Sciatic nerve (tissue), 2 donors: ENCODE results near the gene PARVG. TPM values are rescaled to one million over a fixed set of nuclear protein-coding genes. Genes with fewer than 3 reads are reported as not detected.
A peak's percentile ranks its signal among the peaks of the same experiment; 100 is the strongest.

Experiments
- ATAC-seq: fragments of 200-7000 bp; cut with Tn5 transposase; one replicate; pipeline ENCODE4 v1.9.1; 2020; ENCODE audit warnings: mild to moderate bottlenecking, moderate library complexity
- DNase-seq: peaks from one replicate; pipeline ENCODE4 v3.0.0-alpha.2; 2020; ENCODE audit warnings: low spot score
- intact Hi-C: fragments of 100-400 bp; cut with DNase I; formaldehyde crosslinking; loops from one replicate; pipeline ENCODE4 v1.14.2; 2022
- total RNA-seq: library from RNA; stranded (reverse); fragmentation: NEBNext Ultra II Directional; extraction: Animal tissue kit (Norgen Biotek cat#: 25700); gene quantifications from one replicate; pipeline ENCODE4 v1.2.1, GENCODE V29; 2021
- donor health status: DM: no; HTN: no; CAD: no.
- donor health status: DM: no; HTN: no; CAD: no.

Gene PARVG
- total RNA-seq, 1 donor from 2014 or later = 16.7 TPM

DNA sequence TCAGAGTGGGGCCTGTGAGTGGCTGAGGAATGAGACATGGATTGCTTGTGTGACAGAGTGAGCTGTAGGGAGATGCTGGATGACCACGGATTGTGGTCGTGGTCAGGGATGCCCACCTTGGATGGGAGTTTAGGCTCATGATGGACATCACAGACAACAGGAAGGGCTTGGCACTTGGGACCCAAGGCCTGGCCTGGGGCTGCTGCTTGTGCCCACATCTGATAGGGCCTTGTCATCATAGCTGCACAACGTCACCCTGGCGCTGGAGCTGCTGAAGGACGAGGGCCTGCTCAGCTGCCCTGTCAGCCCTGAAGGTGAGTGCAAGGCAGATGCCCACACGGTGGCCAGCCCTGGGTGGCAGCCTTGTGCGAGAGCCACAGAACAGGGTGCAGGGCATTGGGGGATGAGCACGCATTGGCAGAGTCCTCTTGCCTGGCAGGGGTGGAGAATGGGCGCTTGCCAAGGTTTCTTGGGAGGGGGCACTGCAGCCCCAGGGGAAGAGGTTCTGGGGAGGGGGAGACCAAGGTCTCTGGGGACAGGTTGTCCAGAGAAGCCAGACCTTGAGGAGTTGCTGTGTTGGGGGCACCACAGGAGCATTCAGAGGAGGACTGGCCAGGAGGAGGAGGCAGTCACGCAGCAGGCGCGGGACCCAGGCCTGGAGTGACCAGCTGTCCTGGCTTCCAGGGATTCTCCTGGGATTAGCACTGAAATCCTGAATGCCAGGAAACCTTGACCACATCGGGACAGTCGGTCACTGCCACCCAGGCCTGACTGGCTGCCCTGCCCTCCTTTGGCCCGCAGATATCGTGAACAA is 25.0 kb downstream of the PARVG start:
- DNase-seq = peak; percentile 37
- intact Hi-C loops = no loop called here
- no peak for ATAC-seq

- intact Hi-C loops = no loop called here
- ATAC-seq = no peak
- DNase-seq = no peak
Observed at GRCh38 chr22:44206330-44206645, 25.6 kb downstream of the PARVG start.

DNA sequence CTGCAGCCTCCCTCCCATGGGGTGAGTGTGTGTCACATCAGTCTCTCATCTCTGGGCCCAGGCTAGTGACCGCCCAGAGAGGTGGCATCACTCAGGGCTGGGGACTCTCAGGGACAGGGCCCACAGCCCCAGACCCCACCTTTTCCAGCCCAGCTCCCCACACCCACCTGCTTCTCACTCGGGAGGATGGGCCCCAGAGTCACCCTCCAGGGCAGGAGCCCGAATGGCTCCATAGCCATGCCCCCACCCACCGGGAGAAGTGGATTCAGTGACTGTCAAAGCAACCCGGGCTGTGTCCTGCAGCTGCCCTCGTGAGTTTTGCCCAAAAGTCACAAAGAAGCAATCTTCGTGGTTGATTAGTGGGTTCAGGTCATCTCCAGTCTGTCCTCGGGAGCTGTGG is 26.0 kb downstream of the PARVG start:
- ATAC-seq (no peak), DNase-seq (no peak)
- intact Hi-C loops = no loop called here

GRCh38 chr22:44207173-44207980 is 26.7 kb downstream of the PARVG start:
- intact Hi-C loops = no loop called here
- DNase-seq (no peak), ATAC-seq (no peak)

- no peak for DNase-seq
- ATAC-seq = no peak
- intact Hi-C loops = no loop called here
Observed at GRCh38 chr22:44207981-44208317, 27.2 kb downstream of the PARVG start.

DNA sequence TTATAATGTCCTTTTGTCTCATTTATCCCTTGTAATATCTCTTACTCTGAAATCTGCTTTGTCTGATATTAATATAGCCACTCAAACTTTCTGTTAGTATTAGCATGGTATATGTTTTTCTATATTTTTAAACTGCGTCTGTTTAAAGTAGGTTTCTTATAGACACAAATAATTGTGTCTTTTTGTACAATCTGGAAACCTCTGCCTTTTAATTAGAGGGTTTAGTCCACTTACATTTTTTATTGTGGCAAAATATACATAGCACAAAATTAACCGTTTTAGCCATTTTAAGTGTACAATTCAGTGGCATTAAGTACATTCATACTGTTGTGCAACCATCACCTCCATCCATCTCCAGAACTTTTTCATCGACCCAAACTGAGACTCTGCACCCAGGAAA is 28.6 kb downstream of the PARVG start:
- ATAC-seq = no peak
- intact Hi-C loops = no loop called here
- no peak for DNase-seq

DNA sequence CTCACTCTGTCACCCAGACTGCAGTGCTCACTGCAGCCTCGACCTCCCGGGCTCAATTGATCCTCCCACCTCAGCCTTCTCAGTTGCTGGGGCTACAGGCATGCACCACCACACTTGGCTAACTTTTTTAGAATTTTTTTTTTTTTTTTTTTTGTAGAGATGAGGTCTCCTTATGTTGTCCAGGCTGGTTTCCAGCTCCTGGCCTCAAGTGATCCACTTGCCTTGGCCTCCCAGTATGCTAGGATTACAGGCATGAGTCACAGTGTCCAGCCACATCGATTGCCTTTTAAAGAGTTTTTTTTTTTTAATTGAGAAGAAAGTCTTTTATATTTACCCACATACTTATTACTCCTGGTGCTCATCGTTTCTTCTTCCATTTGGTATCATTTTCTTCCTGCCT is 30.0 kb downstream of the PARVG start:
- no peak for DNase-seq
- intact Hi-C loops = no loop called here
- no peak for ATAC-seq

- intact Hi-C loops = no loop called here
- no peak for ATAC-seq
- no peak for DNase-seq
Observed at GRCh38 chr22:44211256-44211945, 30.7 kb downstream of the PARVG start.

GRCh38 chr22:44211946-44212930 is 31.5 kb downstream of the PARVG start:
- intact Hi-C loops = no loop called here
- ATAC-seq = peak; percentile 17
- no peak for DNase-seq

GRCh38 chr22:44212936-44213335 is 32.2 kb downstream of the PARVG start:
- intact Hi-C loops = no loop called here
- no peak for DNase-seq
- ATAC-seq = no peak

- intact Hi-C loops = no loop called here
- ATAC-seq (no peak), DNase-seq (no peak)
Observed at GRCh38 chr22:44213489-44214043, 32.8 kb downstream of the PARVG start.

GRCh38 chr22:44214187-44214586 is 33.5 kb downstream of the PARVG start:
- ATAC-seq (no peak), DNase-seq (no peak)
- intact Hi-C loops = no loop called here

DNA sequence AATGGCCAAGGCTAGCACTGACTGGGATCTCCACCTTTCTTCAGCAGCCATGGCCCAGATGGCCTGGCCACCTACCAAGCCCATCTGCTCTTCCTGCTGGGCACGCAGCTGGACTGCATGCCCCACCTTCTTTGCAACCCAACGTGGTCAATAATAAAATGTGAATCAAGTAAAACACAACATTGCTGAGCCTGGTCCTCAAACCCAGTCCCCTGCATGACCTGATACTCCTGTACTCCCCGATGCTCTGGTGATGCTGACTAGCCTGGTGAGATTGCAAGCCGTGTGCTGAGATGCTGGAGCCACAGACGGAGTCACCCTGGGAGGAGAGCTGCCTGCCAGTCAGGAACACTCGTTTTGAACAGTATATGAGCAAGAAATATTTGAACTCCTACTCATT is 34.0 kb downstream of the PARVG start:
- no peak for DNase-seq
- intact Hi-C loops = no loop called here
- ATAC-seq = no peak

GRCh38 chr22:44215287-44215686 is 34.6 kb downstream of the PARVG start:
- ATAC-seq (no peak), DNase-seq (no peak)
- intact Hi-C loops = no loop called here

DNA sequence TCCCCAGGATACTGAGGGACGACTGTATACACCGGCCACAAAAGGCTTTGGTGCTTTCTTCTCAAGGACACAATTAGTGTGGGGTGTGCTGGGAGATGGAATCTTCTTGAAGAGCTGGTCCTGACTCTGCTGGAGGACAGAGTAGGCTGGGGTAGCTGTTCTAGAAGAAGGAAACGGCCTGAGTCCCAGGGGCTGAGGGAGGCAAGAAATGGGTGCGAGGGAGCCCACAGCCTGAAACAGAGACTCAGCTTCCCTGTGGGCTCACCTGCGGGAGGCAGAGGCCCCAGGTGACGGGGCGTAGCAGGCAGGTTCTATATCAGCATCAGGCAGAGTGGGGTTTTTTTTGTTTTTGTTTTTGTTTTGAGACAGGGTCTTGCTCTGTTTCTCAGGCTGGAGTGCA is 36.6 kb downstream of the PARVG start:
- no peak for DNase-seq
- intact Hi-C loops = no loop called here
- no peak for ATAC-seq

GRCh38 chr22:44218071-44218470 is 37.3 kb downstream of the PARVG start:
- no peak for DNase-seq
- ATAC-seq = no peak
- intact Hi-C loops = no loop called here

DNA sequence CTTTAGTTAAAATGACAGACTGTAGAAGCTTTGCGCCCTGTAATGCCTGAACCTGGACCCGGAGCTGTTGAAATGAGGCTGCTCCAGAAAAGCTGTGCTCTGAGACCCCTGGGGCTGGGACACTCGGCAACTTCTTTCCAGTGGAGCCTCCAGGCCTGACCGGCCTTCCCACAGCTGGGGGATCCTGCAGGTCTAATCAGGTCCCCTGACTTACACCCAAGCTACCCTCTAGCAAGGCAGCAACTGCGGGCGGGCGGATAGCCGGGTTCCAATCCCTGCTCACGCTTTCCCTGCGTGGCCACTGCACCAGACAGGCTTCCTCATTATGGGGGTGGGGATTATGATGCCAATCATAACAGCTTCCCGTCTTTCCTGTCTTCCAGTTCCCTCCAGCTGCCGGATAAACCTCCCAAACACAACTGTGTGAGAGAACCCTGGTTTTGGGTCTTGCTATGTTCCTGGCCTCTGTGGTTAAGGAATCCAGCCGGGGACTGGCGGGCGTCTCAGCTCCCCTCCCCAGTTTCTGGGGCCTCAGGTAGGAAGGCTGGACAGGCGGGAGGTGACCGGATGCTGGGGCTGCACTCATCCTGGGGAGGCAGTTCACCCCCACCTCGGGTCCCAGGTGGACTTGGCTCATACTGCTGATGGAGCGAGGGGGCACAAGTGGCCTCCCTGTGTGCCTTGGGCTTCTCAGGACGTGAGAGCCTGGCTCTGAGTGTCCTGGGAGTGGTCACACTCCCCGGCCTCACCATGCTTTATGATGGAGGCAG is 38.6 kb downstream of the PARVG start:
- intact Hi-C loops = no loop called here
- ATAC-seq = no peak
- DNase-seq = no peak
